ENCODE data around the gene GOLGA8B. TPM values are rescaled to one million over a fixed set of nuclear protein-coding genes. Genes with fewer than 3 reads are reported as not detected.

GOLGA8B gene
- 67.4 TPM for total RNA-seq

GRCh38 chr15:34583399-34584329 is at the start of gene GOLGA8B:
Gene GOLGA8B, minus strand, starts transcription at chr15:34583651. Its CDS starts 47,739 bp downstream, at chr15:34535912.

Small RNAs within 50 kb of the gene (small RNA-seq; reads per million reads assigned to genes)
- gene RF00425 (ENCODE audit: low replicate concordance): not detected

Other genes with a start within 250 kb of the GOLGA8B start
- 26.2 TPM for gene SLC12A6, start 245.9 kb downstream of the GOLGA8B start, total RNA-seq
- 125 TPM for gene NOP10, start 240.5 kb downstream of the GOLGA8B start, total RNA-seq
- not detected for gene NUTM1, start 240.3 kb downstream of the GOLGA8B start, total RNA-seq
- 10.2 TPM for gene LPCAT4, start 216.5 kb downstream of the GOLGA8B start, total RNA-seq
- 47.9 TPM for gene GOLGA8A, start 145.8 kb downstream of the GOLGA8B start, total RNA-seq
- gene GJD2, start 171.3 kb upstream of the GOLGA8B start, total RNA-seq: not detected
- gene ACTC1, start 211.9 kb upstream of the GOLGA8B start, total RNA-seq: 101 TPM